Measurements from ENCODE around the gene XPR1.
A peak's percentile ranks its signal among the peaks of the same experiment; 100 is the strongest.
"Not testable (repeated sequence)": the region's sequence is repeated elsewhere in the genome, so short reads cannot be mapped to it uniquely, and the experiment has no call there.

The XPR1 gene

DNA sequence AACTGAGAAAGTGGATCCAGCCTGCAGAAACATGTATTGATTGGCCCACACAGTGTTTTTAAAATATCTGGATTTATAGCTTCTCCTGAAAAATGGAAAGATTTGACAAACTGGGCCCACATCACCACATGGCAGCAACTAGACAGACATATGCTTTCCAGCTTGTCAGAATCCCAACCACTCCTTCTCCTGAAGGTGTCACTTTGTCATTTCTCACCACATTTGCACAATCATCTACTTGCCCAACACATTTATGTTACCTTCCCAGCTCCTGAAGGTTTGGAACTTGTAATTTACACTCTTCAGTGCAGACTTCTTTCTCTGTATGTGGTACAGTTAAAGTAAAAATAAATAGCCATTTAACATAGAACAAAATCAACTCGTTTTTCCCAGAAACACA, 154.8 kb downstream of the XPR1 start:
- no peak for DNase-seq

DNA sequence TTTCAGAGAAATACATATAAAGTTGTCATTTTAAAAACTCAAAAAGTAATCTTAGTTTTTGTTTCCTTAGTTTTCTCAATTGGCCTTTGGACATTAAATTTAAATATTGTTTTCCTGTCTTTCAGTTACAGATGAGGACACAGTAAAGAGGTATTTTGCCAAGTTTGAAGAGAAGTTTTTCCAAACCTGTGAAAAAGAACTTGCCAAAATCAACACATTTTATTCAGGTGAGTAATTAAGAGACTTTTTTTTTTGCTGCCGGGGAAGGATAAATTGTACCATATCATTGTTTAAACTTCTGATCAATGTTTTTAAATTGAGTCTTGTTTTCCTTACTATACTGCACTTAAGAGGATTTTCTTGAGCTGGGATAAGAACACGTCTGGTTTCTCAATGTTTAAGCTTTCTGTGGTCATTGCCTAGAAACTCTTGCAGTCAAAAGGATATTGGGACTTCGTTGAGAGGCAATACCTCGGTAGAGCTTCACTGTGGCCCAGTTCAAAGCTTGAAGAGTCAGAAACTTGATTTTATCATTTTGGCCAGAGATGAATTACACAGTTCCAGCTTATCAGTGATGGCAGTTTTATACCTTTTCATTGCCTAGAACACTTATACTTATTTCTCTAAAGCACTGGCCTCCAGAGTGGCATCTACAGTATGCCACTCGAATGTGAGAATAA, 155.9 kb downstream of the XPR1 start:
- DNase-seq: no peak

- no peak for DNase-seq
These were observed 157.6 kb downstream of the XPR1 start for GRCh38 chr1:180789460-180789859.

DNA sequence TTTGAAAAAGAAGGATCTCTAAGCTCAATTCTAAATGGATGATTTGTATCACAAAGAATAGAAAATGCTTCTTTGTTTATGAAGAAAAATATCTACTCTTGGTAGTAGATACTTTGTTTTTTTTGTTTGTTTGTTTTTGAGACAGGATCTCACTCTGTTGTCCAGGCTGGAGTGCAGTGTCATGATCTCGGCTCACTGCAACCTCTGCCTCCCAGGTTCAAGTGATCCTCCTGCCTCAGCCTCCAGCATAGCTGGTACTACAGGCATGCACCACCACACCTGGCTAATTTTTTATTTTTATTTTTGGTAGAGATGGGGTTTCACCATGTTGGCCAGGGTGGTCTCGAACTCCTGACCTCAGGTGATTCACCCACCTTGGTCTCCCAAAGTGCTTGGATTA, 159.3 kb downstream of the XPR1 start:
- DNase-seq: not testable (repeated sequence)

GRCh38 chr1:180791806-180792205, 160.0 kb downstream of the XPR1 start:
- no peak for DNase-seq

DNA sequence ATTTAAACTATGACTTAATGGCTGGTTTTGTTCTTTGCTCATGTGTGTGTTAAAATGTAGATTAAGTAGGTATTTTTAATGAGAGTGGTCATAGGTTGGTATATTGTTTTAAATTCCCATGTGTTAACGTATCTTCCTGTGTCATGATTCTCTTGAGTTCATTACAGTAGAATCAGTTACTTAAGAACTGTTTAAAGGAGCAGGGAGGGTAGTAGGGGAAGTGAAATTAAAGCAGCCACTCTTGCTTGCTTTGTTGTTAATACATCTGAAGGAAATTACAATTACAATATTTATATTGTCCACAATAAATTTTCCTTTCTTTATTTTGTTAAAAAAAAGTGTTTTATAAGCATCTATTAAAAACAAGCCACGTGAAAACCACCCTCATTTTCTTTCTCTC, 161.6 kb downstream of the XPR1 start:
- no peak for DNase-seq

- DNase-seq: no peak
These were observed 165.2 kb downstream of the XPR1 start for GRCh38 chr1:180796897-180797640.

GRCh38 chr1:180800945-180801344, 169.1 kb downstream of the XPR1 start:
- peak; percentile 94 for DNase-seq

GRCh38 chr1:180802813-180803212, 171.0 kb downstream of the XPR1 start:
- DNase-seq: no peak

GRCh38 chr1:180805316-180805715, 173.5 kb downstream of the XPR1 start:
- DNase-seq: no peak

DNA sequence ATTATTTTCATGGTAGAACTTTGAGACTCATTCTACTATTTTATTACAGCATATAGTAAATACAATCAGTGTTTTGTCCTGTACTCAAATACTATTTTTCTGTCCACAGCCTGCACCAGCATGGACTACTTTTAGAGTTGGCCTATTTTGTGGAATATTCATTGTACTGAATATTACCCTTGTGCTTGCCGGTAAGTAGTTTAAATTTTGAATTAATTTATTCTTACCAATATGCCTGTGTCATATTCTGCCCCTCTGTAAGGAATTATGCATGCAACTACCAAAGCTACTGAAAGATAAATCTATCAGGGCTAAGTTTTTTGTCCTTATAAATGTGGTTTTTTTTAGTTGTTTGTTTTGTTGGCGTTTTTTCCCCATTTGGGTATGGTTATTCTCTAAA, 179.5 kb downstream of the XPR1 start:
- no peak for DNase-seq

- no peak for DNase-seq
These were observed 180.1 kb downstream of the XPR1 start for GRCh38 chr1:180811886-180812285.

GRCh38 chr1:180814258-180814657, 182.4 kb downstream of the XPR1 start:
- DNase-seq: no peak

GRCh38 chr1:180815188-180815587, 183.4 kb downstream of the XPR1 start:
- no peak for DNase-seq

DNA sequence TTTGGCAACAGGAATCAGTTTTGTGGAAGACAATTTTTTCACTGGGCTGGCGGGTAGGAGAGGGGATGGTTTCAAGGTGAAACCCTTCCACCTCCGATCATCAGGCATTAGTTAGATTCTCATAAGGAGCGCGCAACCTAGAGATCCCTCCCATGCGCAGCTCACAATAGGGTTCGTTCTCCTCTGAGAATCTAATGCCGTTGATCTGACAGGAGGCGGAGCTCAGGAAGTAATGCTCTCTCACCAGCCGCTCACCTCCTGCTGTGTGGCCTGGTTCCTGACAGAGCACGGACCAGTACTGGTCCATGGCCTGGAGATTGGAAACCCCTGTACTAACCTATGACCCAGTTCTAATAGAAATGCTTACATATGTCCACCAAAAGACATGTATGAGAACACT, 184.3 kb downstream of the XPR1 start:
- DNase-seq: no peak

DNA sequence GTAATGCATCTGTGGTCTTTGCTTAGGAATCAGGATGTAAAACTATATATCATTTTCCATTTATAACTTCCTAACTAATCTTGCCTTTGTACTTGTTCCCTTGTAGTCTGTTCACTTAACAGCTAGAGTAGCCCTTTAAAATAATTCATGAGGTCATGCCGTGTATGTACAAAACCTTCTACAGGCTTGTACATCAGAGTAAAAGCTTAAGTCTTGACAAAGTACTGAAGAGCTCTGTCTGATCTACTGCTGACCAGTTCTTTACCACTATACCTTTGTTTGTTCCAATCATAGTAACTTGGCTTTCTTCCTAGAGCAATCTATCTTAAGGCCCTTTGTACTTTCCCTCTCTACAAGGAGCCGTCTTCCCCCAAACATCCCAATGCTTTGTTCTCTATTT, 190.1 kb downstream of the XPR1 start:
- no peak for DNase-seq

- DNase-seq: not testable (repeated sequence)
These were observed 199.7 kb downstream of the XPR1 start for GRCh38 chr1:180831507-180831906.

DNA sequence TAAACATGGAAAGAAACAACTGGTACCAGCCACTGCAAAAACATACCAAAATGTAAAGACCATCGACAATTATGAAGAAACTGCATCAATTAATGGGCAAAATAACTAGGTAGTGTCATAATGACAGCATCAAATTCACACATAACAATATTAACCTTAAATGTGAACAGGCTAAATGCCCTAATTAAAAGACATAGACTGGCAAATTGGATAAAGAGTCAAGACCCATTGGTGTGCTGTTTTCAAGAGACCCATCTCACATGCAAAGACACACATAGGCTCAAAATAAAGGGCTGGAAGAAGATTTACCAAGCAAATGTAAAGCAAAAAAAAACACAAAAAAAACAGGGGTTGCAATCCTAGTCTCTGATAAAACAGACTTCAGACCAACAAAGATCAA, 201.4 kb downstream of the XPR1 start:
- DNase-seq: not testable (repeated sequence)

- DNase-seq: no peak
These were observed 204.6 kb downstream of the XPR1 start for GRCh38 chr1:180836449-180836848.

DNA sequence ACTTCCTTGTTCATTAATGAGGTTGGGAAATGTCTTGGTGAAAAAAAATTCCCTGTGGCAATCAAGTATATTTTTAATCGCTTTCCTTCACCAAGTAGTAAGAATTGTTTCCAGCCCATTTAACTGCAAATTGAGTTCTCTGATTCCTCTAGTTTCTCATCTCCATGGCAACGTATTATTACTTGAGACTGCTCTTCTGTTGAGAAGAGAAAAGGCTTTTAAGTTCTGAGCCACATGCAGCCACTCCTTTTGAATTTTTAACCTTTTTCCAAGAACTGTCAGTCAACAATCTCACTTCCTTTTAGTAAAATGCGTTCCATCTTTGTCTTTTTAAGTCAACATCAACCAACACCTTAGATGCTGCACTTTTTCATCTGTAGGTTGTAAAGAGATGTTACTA, 205.2 kb downstream of the XPR1 start:
- DNase-seq: no peak

GRCh38 chr1:180838535-180838934, 206.7 kb downstream of the XPR1 start:
- no peak for DNase-seq

DNA sequence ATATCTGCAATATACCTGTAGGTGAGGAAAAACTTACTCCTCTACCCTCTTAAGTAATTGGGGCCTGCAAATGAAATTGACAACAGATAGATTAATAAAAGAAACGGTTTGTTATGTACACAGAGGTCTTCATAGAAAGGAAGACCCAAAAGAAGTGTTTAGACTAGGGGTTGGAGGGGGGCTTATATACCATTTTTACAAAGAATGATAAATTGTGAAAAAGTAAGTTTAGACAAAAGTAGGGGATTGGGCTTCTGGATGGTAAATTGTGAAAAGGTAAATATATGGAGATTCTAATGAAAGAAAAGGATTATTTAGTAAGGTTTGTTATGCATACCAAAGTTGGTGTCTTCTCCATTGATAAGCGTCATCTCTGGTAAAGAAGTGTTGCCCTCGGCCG, 207.7 kb downstream of the XPR1 start:
- DNase-seq: no peak

DNA sequence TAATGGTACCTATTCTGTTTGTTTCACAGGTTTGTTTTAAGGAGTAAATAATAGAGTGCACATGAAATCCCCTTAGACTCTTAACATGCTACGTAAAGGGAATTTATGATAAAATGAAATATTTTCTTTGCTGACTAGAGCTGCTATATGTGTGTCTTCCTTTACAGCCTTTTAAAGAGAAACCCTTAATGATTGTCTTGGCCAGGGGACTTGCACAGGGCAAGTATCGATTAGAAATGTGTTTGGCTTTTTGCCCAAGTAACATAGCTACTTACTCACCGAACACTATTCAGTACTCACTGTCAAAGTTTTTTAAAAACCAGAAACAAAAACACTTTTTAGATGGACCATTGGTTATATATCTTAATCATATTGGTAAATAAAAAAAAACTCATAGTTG, 209.6 kb downstream of the XPR1 start:
- no peak for DNase-seq

DNA sequence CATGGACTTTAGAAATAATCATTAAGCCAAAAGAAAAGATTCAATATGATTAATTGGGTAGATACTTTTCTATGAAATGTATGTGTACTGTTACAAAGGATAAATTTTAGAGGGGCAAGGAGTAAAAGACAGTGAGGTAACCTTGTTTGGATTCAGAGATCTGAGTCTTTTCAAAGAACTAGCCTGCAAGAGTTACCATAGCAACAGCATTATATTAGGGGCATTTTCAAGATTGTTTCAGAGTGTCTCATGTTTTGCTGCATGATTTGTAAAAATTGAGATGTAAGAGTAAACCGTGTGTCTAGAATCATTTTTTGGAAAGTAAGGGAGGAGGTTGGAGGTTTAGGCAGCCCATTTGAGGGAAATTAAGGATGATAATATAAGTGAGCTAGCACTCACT, 210.2 kb downstream of the XPR1 start:
- DNase-seq: no peak
